ENCODE data around the gene SETD3.

The SETD3 gene

GRCh38 chr14:99479906-99480869, at the start of gene SETD3:
Gene SETD3 (minus strand): TSS chr14:99480859. CDS start chr14:99465805, 15,054 bp downstream.
- peak within 1 kb of the TSS; percentile 82 to 91 for H3K4me3 ChIP-seq (replicated peaks in 1 of 2; ENCODE audit: low read depth in 2 of 2, low read length in 2 of 2)
- TF ChIP-seq CTCF (IDR thresholded peaks at IDR 0.05; ENCODE audit: low read depth, low read length): no peak
- DNase-seq (ENCODE audit: low read depth in 2 of 2): peak; percentile 58 to 71

- TF ChIP-seq CTCF (IDR thresholded peaks at IDR 0.05; ENCODE audit: low read depth, low read length): no peak
- H3K4me3 ChIP-seq (replicated peaks in 1 of 2; ENCODE audit: low read depth in 2 of 2, low read length in 2 of 2): no peak overlapping the region
- peak; percentile 34 to 45 for DNase-seq (ENCODE audit: low read depth in 2 of 2)
These were observed 49.2 kb upstream of the SETD3 start for GRCh38 chr14:99529899-99530298.

GRCh38 chr14:99527427-99528076, 46.9 kb upstream of the SETD3 start:
- DNase-seq (ENCODE audit: low read depth in 2 of 2): no peak
- no peak for TF ChIP-seq CTCF (IDR thresholded peaks at IDR 0.05; ENCODE audit: low read depth, low read length)
- H3K4me3 ChIP-seq (replicated peaks in 1 of 2; ENCODE audit: low read depth in 2 of 2, low read length in 2 of 2): no peak overlapping the region

- no peak for DNase-seq (ENCODE audit: low read depth in 2 of 2)
- TF ChIP-seq CTCF (IDR thresholded peaks at IDR 0.05; ENCODE audit: low read depth, low read length): no peak
- H3K4me3 ChIP-seq (replicated peaks in 1 of 2; ENCODE audit: low read depth in 2 of 2, low read length in 2 of 2): no peak overlapping the region
These were observed 46.4 kb upstream of the SETD3 start for GRCh38 chr14:99527026-99527425.

- no peak for DNase-seq (ENCODE audit: low read depth in 2 of 2)
- no peak overlapping the region for H3K4me3 ChIP-seq (replicated peaks in 1 of 2; ENCODE audit: low read depth in 2 of 2, low read length in 2 of 2)
- no peak for TF ChIP-seq CTCF (IDR thresholded peaks at IDR 0.05; ENCODE audit: low read depth, low read length)
These were observed 45.0 kb upstream of the SETD3 start for GRCh38 chr14:99525699-99526080.

GRCh38 chr14:99524804-99525698, 44.4 kb upstream of the SETD3 start:
- no peak overlapping the region for H3K4me3 ChIP-seq (replicated peaks in 1 of 2; ENCODE audit: low read depth in 2 of 2, low read length in 2 of 2)
- DNase-seq (ENCODE audit: low read depth in 2 of 2): peak; percentile 51 to 64
- peak; percentile 29 for TF ChIP-seq CTCF (IDR thresholded peaks at IDR 0.05; ENCODE audit: low read depth, low read length)
